HUES64 (cell line): ENCODE data around the gene ZNF668.
"Not testable (repeated sequence)": the region's sequence is repeated elsewhere in the genome, so short reads cannot be mapped to it uniquely, and the experiment has no call there.

Experiments
- H3K27ac ChIP-seq: 2 replicates; pipeline ENCODE4 v1.7.0; 2013; ENCODE audit warnings: low read depth, low read length, inconsistent platforms
- H3K27me3 ChIP-seq: 2 replicates; pipeline ENCODE4 v1.6.1; 2013; ENCODE audit warnings: mild to moderate bottlenecking, low read length; ENCODE audit not compliant: insufficient read depth
- H3K36me3 ChIP-seq: 2 replicates; pipeline ENCODE4 v1.6.1; 2013; ENCODE audit warnings: mild to moderate bottlenecking, low read length; ENCODE audit not compliant: insufficient read depth
- H3K4me1 ChIP-seq: 2 replicates; pipeline ENCODE4 v1.6.1; 2013; ENCODE audit warnings: mild to moderate bottlenecking, low read length, moderate library complexity; ENCODE audit not compliant: insufficient read depth
- H3K4me3 ChIP-seq: 2 replicates; pipeline ENCODE4 v1.5.1; 2013; ENCODE audit warnings: mild to moderate bottlenecking, low read length, moderate library complexity
- H3K9ac ChIP-seq: 2 replicates; pipeline ENCODE4 v1.6.1; 2013; ENCODE audit warnings: mild to moderate bottlenecking, low read depth, low read length
- H3K9me3 ChIP-seq: 2 replicates; pipeline ENCODE4 v1.6.1; 2013; ENCODE audit warnings: low read depth, low read length; ENCODE audit not compliant: insufficient read depth
- WGBS: fragments of 150-250, 120-280 bp; methylation state at CpG from one replicate; pipeline ENCODE4 v1.1.7; 2013; ENCODE audit warnings: missing lambda C conversion rate; 5-methylcytosine and 5-hydroxymethylcytosine counted together

The ZNF668 gene

GRCh38 chr16:31022544-31023251 lies 51.3 kb downstream of the ZNF668 start:
- Histone ChIP-seq H3K36me3 (no peaks in the 10 kb centered on the region), H3K27ac (no peak overlapping the region), H3K4me3 (no peak overlapping the region), H3K4me1 (no peaks in the 10 kb centered on the region), H3K27me3 (no peaks in the 10 kb centered on the region), H3K9ac (no peak overlapping the region), H3K9me3 (no peaks in the 10 kb centered on the region)
- 88% methylated on average over 12 of the region's 12 CpGs for WGBS

GRCh38 chr16:31020536-31020935 lies 53.5 kb downstream of the ZNF668 start:
- Histone ChIP-seq H3K4me1 (no peaks in the 10 kb centered on the region), H3K27ac (no peak overlapping the region), H3K9me3 (no peaks in the 10 kb centered on the region), H3K9ac (no peak overlapping the region), H3K36me3 (no peaks in the 10 kb centered on the region), H3K27me3 (no peaks in the 10 kb centered on the region), H3K4me3 (no peak overlapping the region)
- WGBS = 94% methylated on average over 3 of the region's 3 CpGs

DNA sequence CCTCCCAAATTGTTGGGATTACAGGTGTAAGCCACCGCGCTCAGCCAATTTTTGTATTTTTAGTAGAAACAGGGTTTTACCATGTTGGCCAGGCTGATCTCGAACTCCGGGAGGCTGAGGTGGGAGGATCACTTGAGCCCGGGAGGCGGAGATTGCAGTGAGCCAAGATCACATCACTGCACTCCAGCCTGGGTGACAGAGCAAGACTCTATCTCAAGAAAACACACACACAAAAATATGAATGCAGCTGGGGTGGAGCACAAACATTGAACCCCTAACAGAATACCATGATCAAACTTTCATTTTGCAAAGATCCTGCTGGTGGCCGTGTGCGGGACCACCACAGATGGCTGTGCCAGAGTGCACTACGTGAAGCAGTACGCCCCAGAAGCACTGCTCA lies 56.3 kb downstream of the ZNF668 start:
- H3K9me3 ChIP-seq, H3K36me3 ChIP-seq, H3K9ac ChIP-seq, H3K4me3 ChIP-seq, H3K27me3 ChIP-seq, H3K4me1 ChIP-seq, H3K27ac ChIP-seq: not testable (repeated sequence)
- 93% methylated on average over 9 of the region's 10 CpGs for WGBS

DNA sequence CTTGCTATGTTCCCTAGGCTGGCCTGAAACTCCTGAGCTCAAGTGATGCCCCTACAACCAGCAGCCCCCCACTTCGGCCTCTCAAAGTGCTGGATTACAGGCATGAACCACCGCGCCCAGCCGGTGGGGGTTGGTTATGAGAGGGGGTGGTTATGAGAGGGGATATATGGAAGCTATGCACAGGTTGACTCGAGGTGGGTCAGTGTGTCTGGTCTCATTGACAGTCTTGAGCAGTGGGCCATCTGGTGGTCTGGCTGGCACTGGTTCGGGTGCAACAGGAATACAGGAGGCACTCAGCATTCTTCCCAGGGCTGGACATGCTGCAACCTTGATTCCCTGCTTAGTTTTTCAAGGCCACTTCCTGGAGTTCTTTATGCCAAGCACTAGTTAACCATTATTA lies 58.0 kb downstream of the ZNF668 start:
- no peaks in the 10 kb centered on the region for H3K9me3 ChIP-seq
- WGBS = 80% methylated on average over 6 of the region's 6 CpGs
- H3K27me3 ChIP-seq = peaks cover 13% of the 10 kb centered on the region
- H3K9ac ChIP-seq = no peak overlapping the region
- no peak overlapping the region for H3K4me3 ChIP-seq
- H3K27ac ChIP-seq = no peak overlapping the region
- no peaks in the 10 kb centered on the region for H3K36me3 ChIP-seq
- H3K4me1 ChIP-seq = no peaks in the 10 kb centered on the region

DNA sequence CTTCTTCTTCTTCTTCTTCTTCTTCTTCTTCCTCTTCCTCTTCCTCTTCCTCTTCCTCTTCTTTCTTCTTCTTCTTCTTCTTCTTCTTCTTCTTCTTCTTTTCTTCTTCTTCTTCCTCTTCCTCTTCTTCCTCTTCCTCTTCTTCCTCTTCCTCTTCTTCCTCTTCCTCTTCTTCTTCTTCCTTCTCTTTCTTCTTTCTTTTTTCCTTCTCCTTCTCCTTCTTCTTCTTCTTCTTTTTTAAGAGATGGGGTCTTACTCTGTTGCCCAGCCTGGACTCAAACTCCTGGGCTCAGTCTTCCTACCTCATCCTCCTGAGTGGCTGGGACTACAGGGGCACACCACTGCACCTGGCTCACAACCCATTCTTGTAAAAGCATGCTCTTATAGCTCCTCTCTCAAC lies 60.7 kb downstream of the ZNF668 start:
- not testable (repeated sequence) for H3K36me3 ChIP-seq, H3K4me3 ChIP-seq, H3K9me3 ChIP-seq, H3K27ac ChIP-seq, H3K4me1 ChIP-seq, H3K9ac ChIP-seq
- peaks cover 14% of the 10 kb centered on the region for H3K27me3 ChIP-seq

GRCh38 chr16:31011815-31012214 lies 62.2 kb downstream of the ZNF668 start:
- WGBS = 92% methylated on average over 7 of the region's 7 CpGs
- H3K4me1 ChIP-seq = not testable (repeated sequence)

More at GRCh38 chr16:31011815-31012214, 62.2 kb downstream of the ZNF668 start:
- not testable (repeated sequence) for H3K4me3 ChIP-seq, H3K9ac ChIP-seq, H3K36me3 ChIP-seq, H3K9me3 ChIP-seq, H3K27ac ChIP-seq
- H3K27me3 ChIP-seq = peaks cover 14% of the 10 kb centered on the region
